Measurements from ENCODE around the gene ULK4. TPM values are rescaled to one million over a fixed set of nuclear protein-coding genes. Genes with fewer than 3 reads are reported as not detected.
"Not testable (repeated sequence)": the region's sequence is repeated elsewhere in the genome, so short reads cannot be mapped to it uniquely, and the experiment has no call there.

ULK4 gene
- 23.2 TPM for total RNA-seq

- DNase-seq (ENCODE audit: low read depth in 2 of 3, low spot score in 2 of 3), result peak; percentile 86 to 100 (median 100)
Observed at GRCh38 chr3:41961751-41962679, at the start of gene ULK4. ULK4 (minus strand) TSS chr3:41962103; CDS start chr3:41954759, 7,344 bp downstream.

- DNase-seq (ENCODE audit: low read depth in 2 of 3, low spot score in 2 of 3), result no peak
Observed at GRCh38 chr3:42010530-42010929, 48.6 kb upstream of the ULK4 start.

DNA sequence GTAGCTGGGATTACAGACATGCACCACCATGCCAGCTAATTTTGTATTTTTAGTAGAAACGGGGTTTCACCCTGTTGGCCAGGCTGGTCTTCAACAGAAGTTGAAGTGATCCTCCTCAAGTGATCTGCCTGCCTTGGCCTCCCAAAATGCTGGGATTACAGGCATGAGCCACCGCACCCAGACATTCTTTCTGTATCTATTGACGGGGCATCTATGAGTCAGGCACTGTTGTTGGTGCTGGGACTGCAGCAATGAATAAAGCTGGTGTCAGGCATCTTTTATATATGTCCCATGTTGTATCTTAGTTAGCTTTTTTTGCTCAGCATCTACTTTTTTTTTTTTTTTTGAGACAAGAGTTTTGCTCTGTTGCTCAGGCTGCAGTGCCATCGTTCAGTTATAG, 47.6 kb upstream of the ULK4 start:
- no peak for DNase-seq (ENCODE audit: low read depth in 2 of 3, low spot score in 2 of 3)

- DNase-seq (ENCODE audit: low read depth in 2 of 3, low spot score in 2 of 3), result no peak
Observed at GRCh38 chr3:42007785-42008184, 45.9 kb upstream of the ULK4 start.

- DNase-seq (ENCODE audit: low read depth in 2 of 3, low spot score in 2 of 3), result no peak
Observed at GRCh38 chr3:42005401-42005800, 43.5 kb upstream of the ULK4 start.

- no peak for DNase-seq (ENCODE audit: low read depth in 2 of 3, low spot score in 2 of 3)
Observed at GRCh38 chr3:42002790-42003189, 40.9 kb upstream of the ULK4 start.

DNA sequence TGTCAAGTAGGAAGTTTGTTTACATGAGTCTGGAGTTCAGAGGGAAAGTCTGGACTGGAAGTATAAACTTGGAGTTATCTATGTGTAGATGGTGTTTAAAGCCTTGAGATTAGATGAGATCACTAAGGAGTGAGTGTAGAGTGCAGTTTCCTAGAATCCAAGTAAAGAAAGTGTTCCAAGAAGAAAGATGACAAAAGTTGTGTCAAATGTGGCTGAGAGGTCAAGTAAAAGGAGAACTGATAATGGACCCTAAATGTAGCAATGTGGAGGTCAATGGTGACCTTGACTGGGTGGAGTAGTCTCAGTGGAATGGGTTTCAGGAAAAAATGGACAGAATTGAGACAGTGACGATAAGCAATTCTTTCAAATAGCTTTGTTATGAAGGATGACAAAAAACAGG, 39.9 kb upstream of the ULK4 start:
- DNase-seq (ENCODE audit: low read depth in 2 of 3, low spot score in 2 of 3), result no peak

- no peak for DNase-seq (ENCODE audit: low read depth in 2 of 3, low spot score in 2 of 3)
Observed at GRCh38 chr3:41999909-42000308, 38.0 kb upstream of the ULK4 start.

GRCh38 chr3:41997702-41998550, 36.0 kb upstream of the ULK4 start:
- peak in 2 of 3 donors; percentile 39 to 59 for DNase-seq (ENCODE audit: low read depth in 2 of 3, low spot score in 2 of 3)

GRCh38 chr3:41991437-41991836, 29.5 kb upstream of the ULK4 start:
- no peak for DNase-seq (ENCODE audit: low read depth in 2 of 3, low spot score in 2 of 3)

DNA sequence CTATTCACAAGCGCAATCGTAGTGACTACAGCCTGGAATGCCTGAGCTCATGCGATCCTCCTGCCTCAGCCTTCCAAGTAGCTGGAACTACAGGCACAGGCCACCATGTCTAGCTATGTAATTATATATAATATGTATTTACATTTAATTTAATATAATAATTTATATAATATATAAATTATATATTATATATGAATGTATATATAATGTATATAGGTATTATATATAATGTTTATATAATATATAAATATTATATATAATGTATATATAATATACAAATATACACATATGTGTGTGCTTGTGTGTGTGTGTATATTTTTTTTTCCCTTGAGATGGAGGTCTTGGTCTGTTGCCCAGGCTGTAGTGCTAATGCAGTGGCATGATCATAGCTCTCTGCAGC, 27.6 kb upstream of the ULK4 start:
- DNase-seq (ENCODE audit: low read depth in 2 of 3, low spot score in 2 of 3), result no peak

DNA sequence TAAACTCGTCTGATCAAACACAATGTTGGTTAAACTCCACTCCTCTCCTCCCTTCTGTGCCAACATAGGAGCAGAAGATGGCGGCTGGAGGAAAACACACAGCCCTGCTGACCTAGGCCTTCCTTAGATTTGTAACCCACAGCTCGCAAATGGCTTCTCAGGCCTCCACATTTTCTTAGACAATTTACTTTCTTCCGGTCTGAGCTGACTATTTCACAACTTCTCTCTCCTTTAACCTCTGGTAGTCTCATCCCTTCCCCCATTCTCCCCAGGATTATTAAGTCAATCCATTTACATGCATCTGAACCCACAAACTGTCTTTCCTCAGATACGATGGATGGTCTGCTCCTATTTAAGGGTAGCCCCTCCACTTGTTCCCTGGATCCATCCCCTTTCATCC, 25.7 kb upstream of the ULK4 start:
- DNase-seq (ENCODE audit: low read depth in 2 of 3, low spot score in 2 of 3), result no peak

GRCh38 chr3:41986561-41986960, 24.7 kb upstream of the ULK4 start:
- DNase-seq (ENCODE audit: low read depth in 2 of 3, low spot score in 2 of 3), result no peak

DNA sequence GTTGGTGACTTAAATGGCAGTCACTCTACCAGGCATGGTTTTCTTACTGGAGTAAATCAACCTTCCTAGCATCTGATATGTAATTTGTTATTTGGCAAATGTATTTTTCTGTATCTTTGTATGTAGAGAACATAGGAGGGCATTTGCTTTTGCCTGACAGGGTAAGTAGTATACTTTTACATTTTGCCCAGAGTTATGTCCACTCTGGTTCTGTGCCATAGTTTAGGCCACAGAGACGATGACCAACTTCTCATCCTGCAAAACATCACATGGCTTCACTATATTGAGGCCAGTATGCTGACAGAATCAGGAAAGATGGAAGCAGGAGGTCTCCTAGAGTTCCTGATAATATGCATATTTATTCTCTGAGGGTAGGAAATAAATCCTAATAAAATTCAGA, 23.1 kb upstream of the ULK4 start:
- no peak for DNase-seq (ENCODE audit: low read depth in 2 of 3, low spot score in 2 of 3)

DNA sequence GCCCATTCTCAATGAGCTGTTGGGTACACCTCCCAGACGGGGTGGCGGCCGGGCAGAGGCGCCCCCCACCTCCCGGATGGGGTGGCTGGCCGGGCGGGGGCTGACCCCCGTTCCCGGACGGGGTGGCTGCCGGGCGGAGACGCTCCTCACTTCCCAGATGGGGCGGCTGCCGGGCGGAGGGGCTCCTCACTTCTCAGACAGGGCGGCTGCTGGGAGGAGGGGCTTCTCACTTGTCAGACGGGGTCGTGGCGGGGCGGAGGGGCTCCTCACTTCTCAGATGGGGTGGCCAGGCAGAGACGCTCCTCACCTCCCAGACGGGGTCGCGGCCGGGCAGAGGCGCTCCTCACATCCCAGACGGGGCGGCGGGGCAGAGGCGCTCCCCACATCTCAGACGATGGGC, 21.2 kb upstream of the ULK4 start:
- not testable (repeated sequence) for DNase-seq (ENCODE audit: low read depth in 2 of 3, low spot score in 2 of 3)

DNA sequence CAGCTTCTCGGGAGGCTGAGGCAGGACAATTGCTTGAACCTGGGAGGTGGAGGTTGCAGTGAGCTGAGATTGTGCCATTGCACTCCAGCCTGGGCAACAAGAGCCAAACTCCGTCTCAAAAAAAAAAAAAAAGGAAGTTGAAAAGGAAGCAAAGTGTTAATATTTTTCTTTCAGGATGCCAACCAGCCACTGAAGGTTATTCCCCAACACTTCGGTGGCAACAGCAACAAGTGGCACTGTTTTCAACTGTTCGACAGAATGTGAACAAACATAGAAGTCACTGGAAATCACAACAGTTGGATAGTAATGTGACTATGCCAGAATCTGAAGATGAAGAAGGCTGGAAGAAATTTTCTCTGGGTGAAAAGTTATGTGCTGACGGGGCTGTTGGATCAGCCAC, 15.5 kb upstream of the ULK4 start:
- DNase-seq (ENCODE audit: low read depth in 2 of 3, low spot score in 2 of 3), result peak in 1 of 3 donors; percentile 48

- no peak for DNase-seq (ENCODE audit: low read depth in 2 of 3, low spot score in 2 of 3)
Observed at GRCh38 chr3:41975416-41976103, 13.7 kb upstream of the ULK4 start.

GRCh38 chr3:41974223-41974622, 12.3 kb upstream of the ULK4 start:
- no peak for DNase-seq (ENCODE audit: low read depth in 2 of 3, low spot score in 2 of 3)

DNA sequence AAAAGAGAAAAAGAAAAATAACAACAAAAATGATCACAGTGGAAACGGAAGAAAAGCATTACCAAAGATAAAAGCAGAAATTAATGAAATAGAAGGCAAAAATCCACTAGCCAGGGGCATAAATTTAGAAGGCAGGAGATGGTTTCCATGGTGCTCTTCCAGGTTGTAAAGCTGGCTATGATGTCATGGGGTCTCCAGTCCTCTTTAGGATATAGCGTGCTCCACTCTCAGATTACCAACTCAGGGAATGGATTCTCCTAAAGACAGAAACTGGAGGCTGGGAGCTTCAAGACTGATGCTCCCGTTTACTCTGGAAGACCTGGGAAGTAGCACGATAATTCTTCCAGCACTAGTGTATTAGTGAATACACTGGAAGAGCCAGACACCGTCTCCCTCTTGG, 10.9 kb upstream of the ULK4 start:
- DNase-seq (ENCODE audit: low read depth in 2 of 3, low spot score in 2 of 3), result no peak

DNA sequence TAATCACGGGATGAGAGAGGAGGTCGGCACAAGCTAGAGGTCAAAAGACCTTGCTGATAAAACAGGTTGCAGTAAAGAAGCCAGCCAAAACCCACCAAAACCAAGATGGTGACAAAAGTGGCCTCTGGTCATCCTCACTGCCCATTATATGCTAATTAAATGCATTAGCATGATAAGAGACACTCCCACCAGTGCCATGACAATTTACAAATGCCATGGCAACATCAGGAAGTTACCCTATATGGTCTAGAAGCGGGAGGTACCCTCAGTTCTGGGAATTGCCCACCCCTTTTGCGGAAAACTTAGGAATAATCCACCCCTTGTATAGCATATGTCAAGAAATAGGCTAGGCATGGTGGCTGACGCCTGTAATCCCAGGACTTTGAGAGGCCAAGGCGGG, 4.3 kb upstream of the ULK4 start:
- DNase-seq (ENCODE audit: low read depth in 2 of 3, low spot score in 2 of 3), result no peak

DNA sequence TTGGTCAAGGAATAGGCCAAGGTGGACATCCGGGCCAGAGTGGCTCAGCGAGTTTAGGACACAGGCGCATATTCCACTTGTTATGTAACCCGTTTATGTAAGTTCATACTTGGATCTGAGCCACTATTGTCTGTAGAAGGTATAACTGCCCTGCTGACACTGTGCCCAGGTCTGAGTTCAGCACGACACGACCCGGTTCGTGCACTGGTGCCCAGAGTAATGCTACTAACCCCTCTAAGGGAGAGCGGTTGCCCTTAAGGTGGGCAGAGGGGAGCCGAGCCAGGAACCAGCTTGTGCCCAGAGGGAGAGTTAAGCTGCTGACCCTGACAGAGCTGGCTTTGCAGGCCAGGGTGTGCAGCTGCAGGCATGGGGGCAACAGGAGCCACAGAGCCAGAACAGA, 1.9 kb upstream of the ULK4 start:
- no peak for DNase-seq (ENCODE audit: low read depth in 2 of 3, low spot score in 2 of 3)

Data from hematopoietic multipotent progenitor cell (in vitro differentiated cells).